HEK293 (cell line): ENCODE results near the gene CD47.

Experiments used
- CTCF ChIA-PET: fragments of 350-600 bp; formaldehyde crosslinking; extraction: SDS; loops from one replicate; lab custom pipeline; 2021; ENCODE audit warnings: antibody characterized with exemption; lab: Yijun Ruan, JAX
- POLR2A ChIA-PET: fragments of 300-600 bp; formaldehyde crosslinking; extraction: SDS; loops from one replicate; lab custom pipeline; 2020; ENCODE audit warnings: antibody characterized with exemption, inconsistent platforms; lab: Yijun Ruan, JAX
- H3K27ac ChIP-seq: fragments of 200-500 bp; sonication (Bioruptor generic); 2 replicates; pipeline ENCODE4 v1.5.1; 2014; ENCODE audit warnings: low read depth, low read length, control low read depth, inconsistent platforms; ENCODE audit errors: extremely low read depth
- H3K36me3 ChIP-seq, 2 experiments: fragments of 200-500 bp in 1 of 2; sonication (Bioruptor generic) in 1 of 2; 1 replicate in 1 of 2; 2 replicates in 1 of 2; pipeline ENCODE4 v1.5.1; 2014 to 2017; ENCODE audit warnings: inconsistent platforms in 2 of 2, low read length in 2 of 2; ENCODE audit not compliant: control insufficient read depth in 2 of 2, insufficient read depth in 1 of 2
- H3K4me1 ChIP-seq: fragments of 200-500 bp; sonication (Bioruptor generic); 2 replicates; pipeline ENCODE4 v1.5.1; 2014; ENCODE audit warnings: mild to moderate bottlenecking, low read length, inconsistent platforms; ENCODE audit not compliant: control insufficient read depth, insufficient read depth
- H3K4me3 ChIP-seq: 2 replicates; pipeline ENCODE4 v1.5.1; 2011; ENCODE audit warnings: low read depth, mild to moderate bottlenecking, control low read depth, low read length, moderate library complexity
- H3K9me3 ChIP-seq: fragments of 200-500 bp; sonication (Bioruptor generic); 2 replicates; pipeline ENCODE4 v1.5.1; 2014; ENCODE audit warnings: low read depth, low read length, inconsistent platforms; ENCODE audit not compliant: control insufficient read depth, insufficient read depth
- OSR2 ChIP-seq: fragments of 450-650 bp; formaldehyde crosslinking; IDR thresholded peaks from 2 replicates; pipeline ENCODE4 v1.5.1; 2016; ENCODE audit warnings: missing biosample characterization, missing genetic modification characterization
- ZNF132 ChIP-seq: fragments of 450-650 bp; formaldehyde crosslinking; IDR thresholded peaks from 2 replicates; pipeline ENCODE4 v1.5.1; 2017; ENCODE audit warnings: missing biosample characterization, missing genetic modification characterization, borderline replicate concordance
- ZNF146 ChIP-seq: fragments of 450-650 bp; formaldehyde crosslinking; IDR thresholded peaks from 2 replicates; pipeline ENCODE4 v1.5.1; 2016; ENCODE audit warnings: missing biosample characterization, missing genetic modification characterization
- ZNF354C ChIP-seq: fragments of 450-650 bp; formaldehyde crosslinking; IDR thresholded peaks from 2 replicates; pipeline ENCODE4 v1.5.1; 2016; ENCODE audit warnings: missing biosample characterization, missing genetic modification characterization, low read depth, borderline replicate concordance
- TF ChIP-seq, protein P1 (sequence below): fragments of 450-650 bp; formaldehyde crosslinking; IDR thresholded peaks from 2 replicates; pipeline ENCODE4 v1.5.1; 2016; ENCODE audit warnings: missing biosample characterization, missing genetic modification characterization, borderline replicate concordance
- TF ChIP-seq, protein P2 (sequence below): fragments of 450-650 bp; formaldehyde crosslinking; IDR thresholded peaks from 2 replicates; pipeline ENCODE4 v1.5.1; 2016; ENCODE audit warnings: missing biosample characterization, missing genetic modification characterization, borderline replicate concordance
- TF ChIP-seq, protein P3 (sequence below): fragments of 450-650 bp; formaldehyde crosslinking; IDR thresholded peaks from 2 replicates; pipeline ENCODE4 v1.5.1; 2016; ENCODE audit warnings: missing biosample characterization, missing genetic modification characterization
- TF ChIP-seq, protein P4 (sequence below): fragments of 450-650 bp; formaldehyde crosslinking; IDR thresholded peaks from 2 replicates; pipeline ENCODE4 v1.5.1; 2016; ENCODE audit warnings: missing biosample characterization, missing genetic modification characterization
- TF ChIP-seq, protein P5 (sequence below): fragments of 450-650 bp; formaldehyde crosslinking; IDR thresholded peaks from 2 replicates; pipeline ENCODE4 v1.5.1; 2016; ENCODE audit warnings: missing biosample characterization, missing genetic modification characterization

Gene CD47

DNA sequence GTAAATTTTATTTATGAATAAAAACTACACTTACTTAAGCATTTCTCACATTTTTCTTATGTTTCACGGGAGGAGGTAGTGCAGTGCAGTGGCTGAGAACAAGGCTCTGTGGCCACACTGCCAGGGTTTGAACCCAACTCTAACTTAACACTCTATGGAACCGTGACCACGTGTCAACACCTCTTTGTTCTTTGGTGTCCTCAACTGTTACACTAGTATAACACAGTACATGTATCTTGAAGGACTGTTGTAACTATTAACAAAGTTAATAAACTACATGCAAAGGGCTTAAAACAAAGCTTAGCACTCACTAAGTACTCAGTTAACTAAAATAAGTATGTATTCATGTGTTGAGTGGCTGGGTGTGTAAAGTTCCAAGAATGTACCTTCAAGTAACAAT, 19.5 kb downstream of the CD47 start (continued):
- TF ChIP-seq, protein P1, sequence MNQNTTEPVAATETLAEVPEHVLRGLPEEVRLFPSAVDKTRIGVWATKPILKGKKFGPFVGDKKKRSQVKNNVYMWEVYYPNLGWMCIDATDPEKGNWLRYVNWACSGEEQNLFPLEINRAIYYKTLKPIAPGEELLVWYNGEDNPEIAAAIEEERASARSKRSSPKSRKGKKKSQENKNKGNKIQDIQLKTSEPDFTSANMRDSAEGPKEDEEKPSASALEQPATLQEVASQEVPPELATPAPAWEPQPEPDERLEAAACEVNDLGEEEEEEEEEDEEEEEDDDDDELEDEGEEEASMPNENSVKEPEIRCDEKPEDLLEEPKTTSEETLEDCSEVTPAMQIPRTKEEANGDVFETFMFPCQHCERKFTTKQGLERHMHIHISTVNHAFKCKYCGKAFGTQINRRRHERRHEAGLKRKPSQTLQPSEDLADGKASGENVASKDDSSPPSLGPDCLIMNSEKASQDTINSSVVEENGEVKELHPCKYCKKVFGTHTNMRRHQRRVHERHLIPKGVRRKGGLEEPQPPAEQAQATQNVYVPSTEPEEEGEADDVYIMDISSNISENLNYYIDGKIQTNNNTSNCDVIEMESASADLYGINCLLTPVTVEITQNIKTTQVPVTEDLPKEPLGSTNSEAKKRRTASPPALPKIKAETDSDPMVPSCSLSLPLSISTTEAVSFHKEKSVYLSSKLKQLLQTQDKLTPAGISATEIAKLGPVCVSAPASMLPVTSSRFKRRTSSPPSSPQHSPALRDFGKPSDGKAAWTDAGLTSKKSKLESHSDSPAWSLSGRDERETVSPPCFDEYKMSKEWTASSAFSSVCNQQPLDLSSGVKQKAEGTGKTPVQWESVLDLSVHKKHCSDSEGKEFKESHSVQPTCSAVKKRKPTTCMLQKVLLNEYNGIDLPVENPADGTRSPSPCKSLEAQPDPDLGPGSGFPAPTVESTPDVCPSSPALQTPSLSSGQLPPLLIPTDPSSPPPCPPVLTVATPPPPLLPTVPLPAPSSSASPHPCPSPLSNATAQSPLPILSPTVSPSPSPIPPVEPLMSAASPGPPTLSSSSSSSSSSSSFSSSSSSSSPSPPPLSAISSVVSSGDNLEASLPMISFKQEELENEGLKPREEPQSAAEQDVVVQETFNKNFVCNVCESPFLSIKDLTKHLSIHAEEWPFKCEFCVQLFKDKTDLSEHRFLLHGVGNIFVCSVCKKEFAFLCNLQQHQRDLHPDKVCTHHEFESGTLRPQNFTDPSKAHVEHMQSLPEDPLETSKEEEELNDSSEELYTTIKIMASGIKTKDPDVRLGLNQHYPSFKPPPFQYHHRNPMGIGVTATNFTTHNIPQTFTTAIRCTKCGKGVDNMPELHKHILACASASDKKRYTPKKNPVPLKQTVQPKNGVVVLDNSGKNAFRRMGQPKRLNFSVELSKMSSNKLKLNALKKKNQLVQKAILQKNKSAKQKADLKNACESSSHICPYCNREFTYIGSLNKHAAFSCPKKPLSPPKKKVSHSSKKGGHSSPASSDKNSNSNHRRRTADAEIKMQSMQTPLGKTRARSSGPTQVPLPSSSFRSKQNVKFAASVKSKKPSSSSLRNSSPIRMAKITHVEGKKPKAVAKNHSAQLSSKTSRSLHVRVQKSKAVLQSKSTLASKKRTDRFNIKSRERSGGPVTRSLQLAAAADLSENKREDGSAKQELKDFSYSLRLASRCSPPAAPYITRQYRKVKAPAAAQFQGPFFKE (tag by site-specific recombination) = no peak
- TF ChIP-seq, protein P2, sequence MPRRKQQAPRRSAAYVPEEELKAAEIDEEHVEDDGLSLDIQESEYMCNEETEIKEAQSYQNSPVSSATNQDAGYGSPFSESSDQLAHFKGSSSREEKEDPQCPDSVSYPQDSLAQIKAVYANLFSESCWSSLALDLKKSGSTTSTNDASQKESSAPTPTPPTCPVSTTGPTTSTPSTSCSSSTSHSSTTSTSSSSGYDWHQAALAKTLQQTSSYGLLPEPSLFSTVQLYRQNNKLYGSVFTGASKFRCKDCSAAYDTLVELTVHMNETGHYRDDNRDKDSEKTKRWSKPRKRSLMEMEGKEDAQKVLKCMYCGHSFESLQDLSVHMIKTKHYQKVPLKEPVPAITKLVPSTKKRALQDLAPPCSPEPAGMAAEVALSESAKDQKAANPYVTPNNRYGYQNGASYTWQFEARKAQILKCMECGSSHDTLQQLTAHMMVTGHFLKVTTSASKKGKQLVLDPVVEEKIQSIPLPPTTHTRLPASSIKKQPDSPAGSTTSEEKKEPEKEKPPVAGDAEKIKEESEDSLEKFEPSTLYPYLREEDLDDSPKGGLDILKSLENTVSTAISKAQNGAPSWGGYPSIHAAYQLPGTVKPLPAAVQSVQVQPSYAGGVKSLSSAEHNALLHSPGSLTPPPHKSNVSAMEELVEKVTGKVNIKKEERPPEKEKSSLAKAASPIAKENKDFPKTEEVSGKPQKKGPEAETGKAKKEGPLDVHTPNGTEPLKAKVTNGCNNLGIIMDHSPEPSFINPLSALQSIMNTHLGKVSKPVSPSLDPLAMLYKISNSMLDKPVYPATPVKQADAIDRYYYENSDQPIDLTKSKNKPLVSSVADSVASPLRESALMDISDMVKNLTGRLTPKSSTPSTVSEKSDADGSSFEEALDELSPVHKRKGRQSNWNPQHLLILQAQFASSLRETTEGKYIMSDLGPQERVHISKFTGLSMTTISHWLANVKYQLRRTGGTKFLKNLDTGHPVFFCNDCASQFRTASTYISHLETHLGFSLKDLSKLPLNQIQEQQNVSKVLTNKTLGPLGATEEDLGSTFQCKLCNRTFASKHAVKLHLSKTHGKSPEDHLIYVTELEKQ = no peak
- TF ChIP-seq, protein P3, sequence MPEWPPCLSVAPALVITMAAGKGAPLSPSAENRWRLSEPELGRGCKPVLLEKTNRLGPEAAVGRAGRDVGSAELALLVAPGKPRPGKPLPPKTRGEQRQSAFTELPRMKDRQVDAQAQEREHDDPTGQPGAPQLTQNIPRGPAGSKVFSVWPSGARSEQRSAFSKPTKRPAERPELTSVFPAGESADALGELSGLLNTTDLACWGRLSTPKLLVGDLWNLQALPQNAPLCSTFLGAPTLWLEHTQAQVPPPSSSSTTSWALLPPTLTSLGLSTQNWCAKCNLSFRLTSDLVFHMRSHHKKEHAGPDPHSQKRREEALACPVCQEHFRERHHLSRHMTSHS (tag by site-specific recombination) = no peak
- no peak for TF ChIP-seq OSR2 (tag by site-specific recombination)
- no peak for TF ChIP-seq ZNF354C

DNA sequence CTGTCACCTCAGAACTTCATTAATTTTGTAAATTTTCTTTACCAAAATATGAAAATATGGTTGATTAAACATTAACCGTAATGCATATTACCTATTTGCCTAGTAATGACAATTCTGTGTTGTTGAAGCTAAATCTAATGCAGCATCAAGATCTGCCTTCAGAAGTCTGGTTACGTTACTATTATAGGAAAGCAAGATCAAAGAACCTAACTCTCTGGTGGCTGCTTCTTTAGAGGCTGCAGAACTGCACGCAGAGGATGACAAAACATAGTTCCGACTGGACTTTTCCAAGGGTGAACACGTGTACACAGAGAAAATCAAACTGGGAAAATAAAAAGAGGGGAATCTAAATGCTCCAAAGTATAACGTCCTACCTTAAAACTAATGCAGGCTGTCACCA, 20.5 kb downstream of the CD47 start:
- H3K9me3 ChIP-seq = no peaks in the 10 kb centered on the region
- ChIA-PET CTCF (no interaction called here), POLR2A (no interaction called here)
- H3K27ac ChIP-seq = no peak overlapping the region
- H3K4me1 ChIP-seq = no peaks in the 10 kb centered on the region
- peaks cover 0 to 2% of the 10 kb centered on the region in 2 experiments; a peak in 1 of 3 replicates for H3K36me3 ChIP-seq
- TF ChIP-seq, protein P4, sequence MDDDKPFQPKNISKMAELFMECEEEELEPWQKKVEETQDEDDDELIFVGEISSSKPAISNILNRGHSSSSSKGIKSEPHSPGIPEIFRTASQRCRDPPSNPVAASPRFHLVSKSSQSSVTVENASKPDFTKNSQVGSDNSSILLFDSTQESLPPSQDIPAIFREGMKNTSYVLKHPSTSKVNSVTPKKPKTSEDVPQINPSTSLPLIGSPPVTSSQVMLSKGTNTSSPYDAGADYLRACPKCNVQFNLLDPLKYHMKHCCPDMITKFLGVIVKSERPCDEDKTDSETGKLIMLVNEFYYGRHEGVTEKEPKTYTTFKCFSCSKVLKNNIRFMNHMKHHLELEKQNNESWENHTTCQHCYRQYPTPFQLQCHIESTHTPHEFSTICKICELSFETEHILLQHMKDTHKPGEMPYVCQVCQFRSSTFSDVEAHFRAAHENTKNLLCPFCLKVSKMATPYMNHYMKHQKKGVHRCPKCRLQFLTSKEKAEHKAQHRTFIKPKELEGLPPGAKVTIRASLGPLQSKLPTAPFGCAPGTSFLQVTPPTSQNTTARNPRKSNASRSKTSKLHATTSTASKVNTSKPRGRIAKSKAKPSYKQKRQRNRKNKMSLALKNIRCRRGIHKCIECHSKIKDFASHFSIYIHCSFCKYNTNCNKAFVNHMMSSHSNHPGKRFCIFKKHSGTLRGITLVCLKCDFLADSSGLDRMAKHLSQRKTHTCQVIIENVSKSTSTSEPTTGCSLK = no peak
- TF ChIP-seq ZNF146 (no peak), ZNF132 (tag by site-specific recombination) (no peak)
- TF ChIP-seq, protein P5, sequence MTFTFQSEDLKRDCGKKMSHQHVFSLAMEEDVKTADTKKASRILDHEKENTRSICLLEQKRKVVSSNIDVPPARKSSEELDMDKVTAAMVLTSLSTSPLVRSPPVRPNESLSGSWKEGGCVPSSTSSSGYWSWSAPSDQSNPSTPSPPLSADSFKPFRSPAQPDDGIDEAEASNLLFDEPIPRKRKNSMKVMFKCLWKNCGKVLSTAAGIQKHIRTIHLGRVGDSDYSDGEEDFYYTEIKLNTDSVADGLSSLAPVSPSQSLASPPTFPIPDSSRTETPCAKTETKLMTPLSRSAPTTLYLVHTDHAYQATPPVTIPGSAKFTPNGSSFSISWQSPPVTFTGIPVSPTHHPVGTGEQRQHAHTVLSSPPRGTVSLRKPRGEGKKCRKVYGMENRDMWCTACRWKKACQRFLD (tag by site-specific recombination) = no peak
- no peak overlapping the region for H3K4me3 ChIP-seq
